GM12864 (cell line): ENCODE data around the gene PGGHG.
"Not testable (repeated sequence)": the region's sequence is repeated elsewhere in the genome, so short reads cannot be mapped to it uniquely, and the experiment has no call there.

Source experiments
- DNase-seq: peaks from one replicate; pipeline ENCODE4 v3.0.0-alpha.2; 2011; ENCODE audit warnings: low read depth
- H3K4me3 ChIP-seq: 2 replicates; pipeline ENCODE4 v1.5.1; 2011; ENCODE audit warnings: mild to moderate bottlenecking, low read depth, low read length, control low read depth
- CTCF ChIP-seq: IDR thresholded peaks from 2 replicates; pipeline ENCODE4 v1.5.1; 2011; ENCODE audit warnings: low read depth, mild to moderate bottlenecking, moderate library complexity, low read length, control low read depth, inconsistent platforms; ENCODE audit errors: missing control alignments

Gene PGGHG

GRCh38 chr11:330307-330693 is 41.4 kb downstream of the PGGHG start:
- no peak for TF ChIP-seq CTCF
- no peak overlapping the region for H3K4me3 ChIP-seq
- no peak for DNase-seq

- TF ChIP-seq CTCF = no peak
- no peak for DNase-seq
- H3K4me3 ChIP-seq = no peak overlapping the region
Observed at GRCh38 chr11:330694-331357, 41.9 kb downstream of the PGGHG start.

GRCh38 chr11:331358-332060 is 42.6 kb downstream of the PGGHG start:
- no peak overlapping the region for H3K4me3 ChIP-seq
- TF ChIP-seq CTCF = no peak
- no peak for DNase-seq

GRCh38 chr11:332651-333480 is 43.9 kb downstream of the PGGHG start:
- no peak for DNase-seq
- no peak for TF ChIP-seq CTCF
- no peak overlapping the region for H3K4me3 ChIP-seq

- H3K4me3 ChIP-seq = not testable (repeated sequence)
Observed at GRCh38 chr11:333616-334263, 44.8 kb downstream of the PGGHG start.

GRCh38 chr11:334264-334994 is 45.5 kb downstream of the PGGHG start:
- no peak overlapping the region for H3K4me3 ChIP-seq
- DNase-seq = no peak
- TF ChIP-seq CTCF = no peak

More at GRCh38 chr11:333616-334263, 44.8 kb downstream of the PGGHG start:
- not testable (repeated sequence) for DNase-seq
